ENCODE measurements around the gene ERICH6B. TPM values are rescaled to one million over a fixed set of nuclear protein-coding genes. Genes with fewer than 3 reads are reported as not detected.

ERICH6B gene
- total and polyA plus RNA-seq, 7 experiments from 2014 or later, result not detected

- Mint-ChIP-seq H3K4me1 (peaks cover 0 to 2% (median 0%) of the 10 kb centered on the region in 7 donors), H3K9me3 (no peaks in the 10 kb centered on the region), H3K27ac (peak overlapping the region in 3 of 9 donors; percentile 41 to 43 (median 42)), H3K27me3 (no peaks in the 10 kb centered on the region), H3K36me3 (peaks cover 15 to 42% (median 17%) of the 10 kb centered on the region in 5 donors), H3K4me3 (no peak overlapping the region)
- ChIA-PET CTCF (no interaction called here), POLR2A (no interaction called here)
- no peaks in the 10 kb centered on the region for H3K9me3 ChIP-seq (ENCODE audit: control insufficient read depth in 2 of 3, low read length in 3 of 3)
- ATAC-seq (no peak), DNase-seq (no peak)
- no peaks in the 10 kb centered on the region for H3K27me3 ChIP-seq (ENCODE audit: control insufficient read depth in 2 of 2, insufficient read depth in 2 of 2, low read length in 2 of 2)
- peaks cover 17 to 70% (median 34%) of the 10 kb centered on the region in 3 experiments for H3K36me3 ChIP-seq (ENCODE audit: control insufficient read depth in 2 of 3, insufficient read depth in 3 of 3, low read length in 3 of 3)
- intact Hi-C loops (cut with micrococcal nuclease), result no loop called here
- H3K27ac ChIP-seq (ENCODE audit: low read depth, low read length), result no peak overlapping the region
- H3K4me3 ChIP-seq (ENCODE audit: low read length), result no peak overlapping the region
- no peaks in the 10 kb centered on the region for H3K4me1 ChIP-seq (ENCODE audit: control insufficient read depth in 2 of 2, insufficient read depth in 2 of 2, low read length in 2 of 2)
These were observed 87.7 kb downstream of the ERICH6B start for GRCh38 chr13:45527699-45528462.

- Histone ChIP-seq H3K9me3 (ENCODE audit: control insufficient read depth in 2 of 3, low read length in 3 of 3) (no peaks in the 10 kb centered on the region), H3K36me3 (ENCODE audit: control insufficient read depth in 2 of 3, insufficient read depth in 3 of 3, low read length in 3 of 3) (peaks cover 16 to 68% (median 42%) of the 10 kb centered on the region in 3 experiments), H3K4me1 (ENCODE audit: control insufficient read depth in 2 of 2, insufficient read depth in 2 of 2, low read length in 2 of 2) (no peaks in the 10 kb centered on the region), H3K27ac (ENCODE audit: low read depth, low read length) (no peak overlapping the region), H3K4me3 (ENCODE audit: low read length) (no peak overlapping the region), H3K27me3 (ENCODE audit: control insufficient read depth in 2 of 2, insufficient read depth in 2 of 2, low read length in 2 of 2) (no peaks in the 10 kb centered on the region)
- no peak overlapping the region for H3K4me3 Mint-ChIP-seq
- POLR2A ChIA-PET, result no interaction called here
- H3K4me1 Mint-ChIP-seq, result peaks cover 0 to 9% (median 4%) of the 10 kb centered on the region in 7 donors
- CTCF ChIA-PET, result no interaction called here
- no peaks in the 10 kb centered on the region for H3K27me3 Mint-ChIP-seq
- H3K27ac Mint-ChIP-seq, result peak overlapping the region in 6 of 9 donors; percentile 29 to 72 (median 48)
- ATAC-seq (no peak), DNase-seq (no peak)
- intact Hi-C loops (cut with micrococcal nuclease), result no loop called here
- H3K36me3 Mint-ChIP-seq, result peaks cover 21 to 56% (median 33%) of the 10 kb centered on the region in 5 donors
- no peaks in the 10 kb centered on the region for H3K9me3 Mint-ChIP-seq
These were observed 93.0 kb downstream of the ERICH6B start for GRCh38 chr13:45522571-45522970.

GRCh38 chr13:45521297-45521696, 94.2 kb downstream of the ERICH6B start:
- POLR2A ChIA-PET, result no interaction called here
- Mint-ChIP-seq H3K4me3 (no peak overlapping the region), H3K27ac (peak overlapping the region in 6 of 9 donors; percentile 2 to 78 (median 41)), H3K36me3 (peaks cover 18 to 66% (median 40%) of the 10 kb centered on the region in 5 donors), H3K9me3 (no peaks in the 10 kb centered on the region), H3K4me1 (peaks cover 0 to 10% (median 4%) of the 10 kb centered on the region in 7 donors), H3K27me3 (no peaks in the 10 kb centered on the region)
- Histone ChIP-seq H3K27me3 (ENCODE audit: control insufficient read depth in 2 of 2, insufficient read depth in 2 of 2, low read length in 2 of 2) (no peaks in the 10 kb centered on the region), H3K36me3 (ENCODE audit: control insufficient read depth in 2 of 3, insufficient read depth in 3 of 3, low read length in 3 of 3) (peaks cover 11 to 73% (median 49%) of the 10 kb centered on the region in 3 experiments), H3K4me1 (ENCODE audit: control insufficient read depth in 2 of 2, insufficient read depth in 2 of 2, low read length in 2 of 2) (no peaks in the 10 kb centered on the region), H3K4me3 (ENCODE audit: low read length) (no peak overlapping the region), H3K9me3 (ENCODE audit: control insufficient read depth in 2 of 3, low read length in 3 of 3) (no peaks in the 10 kb centered on the region), H3K27ac (ENCODE audit: low read depth, low read length) (no peak overlapping the region)
- CTCF ChIA-PET, result no interaction called here
- peak; percentile 88 for ATAC-seq
- no peak for DNase-seq
- intact Hi-C loops (cut with micrococcal nuclease), result no loop called here

- peak overlapping the region in 5 of 9 donors; percentile 19 to 63 (median 30) for H3K27ac Mint-ChIP-seq
These were observed 96.0 kb downstream of the ERICH6B start for GRCh38 chr13:45519493-45519892.

GRCh38 chr13:45518525-45519245, 96.9 kb downstream of the ERICH6B start:
- Mint-ChIP-seq H3K27ac (peak overlapping the region in 2 of 9 donors; percentile 22 to 44), H3K9me3 (no peaks in the 10 kb centered on the region), H3K4me3 (no peak overlapping the region), H3K27me3 (no peaks in the 10 kb centered on the region), H3K4me1 (peaks cover 0 to 10% (median 4%) of the 10 kb centered on the region in 7 donors), H3K36me3 (peaks cover 15 to 60% (median 34%) of the 10 kb centered on the region in 5 donors)
- H3K27me3 ChIP-seq (ENCODE audit: control insufficient read depth in 2 of 2, insufficient read depth in 2 of 2, low read length in 2 of 2), result no peaks in the 10 kb centered on the region
- ATAC-seq (no peak), DNase-seq (no peak)
- H3K9me3 ChIP-seq (ENCODE audit: control insufficient read depth in 2 of 3, low read length in 3 of 3), result no peaks in the 10 kb centered on the region
- H3K36me3 ChIP-seq (ENCODE audit: control insufficient read depth in 2 of 3, insufficient read depth in 3 of 3, low read length in 3 of 3), result peaks cover 6 to 70% (median 43%) of the 10 kb centered on the region in 3 experiments
- ChIA-PET CTCF (no interaction called here), POLR2A (no interaction called here)
- H3K27ac ChIP-seq (ENCODE audit: low read depth, low read length), result no peak overlapping the region
- no peaks in the 10 kb centered on the region for H3K4me1 ChIP-seq (ENCODE audit: control insufficient read depth in 2 of 2, insufficient read depth in 2 of 2, low read length in 2 of 2)
- no peak overlapping the region for H3K4me3 ChIP-seq (ENCODE audit: low read length)
- intact Hi-C loops (cut with micrococcal nuclease), result no loop called here

More at GRCh38 chr13:45519493-45519892, 96.0 kb downstream of the ERICH6B start:
- intact Hi-C loops (cut with micrococcal nuclease), result no loop called here
- ChIA-PET POLR2A (no interaction called here), CTCF (no interaction called here)
- Histone ChIP-seq H3K27me3 (ENCODE audit: control insufficient read depth in 2 of 2, insufficient read depth in 2 of 2, low read length in 2 of 2) (no peaks in the 10 kb centered on the region), H3K9me3 (ENCODE audit: control insufficient read depth in 2 of 3, low read length in 3 of 3) (no peaks in the 10 kb centered on the region), H3K4me3 (ENCODE audit: low read length) (no peak overlapping the region), H3K27ac (ENCODE audit: low read depth, low read length) (no peak overlapping the region), H3K36me3 (ENCODE audit: control insufficient read depth in 2 of 3, insufficient read depth in 3 of 3, low read length in 3 of 3) (peaks cover 11 to 76% (median 42%) of the 10 kb centered on the region in 3 experiments), H3K4me1 (ENCODE audit: control insufficient read depth in 2 of 2, insufficient read depth in 2 of 2, low read length in 2 of 2) (no peaks in the 10 kb centered on the region)
- peaks cover 0 to 10% (median 4%) of the 10 kb centered on the region in 7 donors for H3K4me1 Mint-ChIP-seq
- H3K27me3 Mint-ChIP-seq, result no peaks in the 10 kb centered on the region
- H3K4me3 Mint-ChIP-seq, result no peak overlapping the region
- ATAC-seq (no peak), DNase-seq (no peak)
- no peaks in the 10 kb centered on the region for H3K9me3 Mint-ChIP-seq
- H3K36me3 Mint-ChIP-seq, result peaks cover 15 to 67% (median 34%) of the 10 kb centered on the region in 5 donors

GRCh38 chr13:45516757-45517156, 98.8 kb downstream of the ERICH6B start:
- Histone ChIP-seq H3K4me1 (ENCODE audit: control insufficient read depth in 2 of 2, insufficient read depth in 2 of 2, low read length in 2 of 2) (no peaks in the 10 kb centered on the region), H3K9me3 (ENCODE audit: control insufficient read depth in 2 of 3, low read length in 3 of 3) (no peaks in the 10 kb centered on the region), H3K36me3 (ENCODE audit: control insufficient read depth in 2 of 3, insufficient read depth in 3 of 3, low read length in 3 of 3) (peaks cover 16 to 73% (median 48%) of the 10 kb centered on the region in 3 experiments), H3K27me3 (ENCODE audit: control insufficient read depth in 2 of 2, insufficient read depth in 2 of 2, low read length in 2 of 2) (no peaks in the 10 kb centered on the region), H3K27ac (ENCODE audit: low read depth, low read length) (no peak overlapping the region), H3K4me3 (ENCODE audit: low read length) (no peak overlapping the region)
- ChIA-PET POLR2A (no interaction called here), CTCF (no interaction called here)
- Mint-ChIP-seq H3K4me3 (no peak overlapping the region), H3K27me3 (no peaks in the 10 kb centered on the region), H3K36me3 (peaks cover 15 to 61% (median 31%) of the 10 kb centered on the region in 5 donors), H3K27ac (peak overlapping the region in 4 of 9 donors; percentile 8 to 47 (median 20)), H3K9me3 (no peaks in the 10 kb centered on the region), H3K4me1 (peaks cover under 1 to 13% (median 4%) of the 10 kb centered on the region in 7 donors)
- no peak for DNase-seq
- intact Hi-C loops (cut with micrococcal nuclease), result no loop called here
- no peak for ATAC-seq
